Adipose tissue (tissue), 3 donors: ENCODE results near the gene LRRC8D. TPM values are rescaled to one million over a fixed set of nuclear protein-coding genes. Genes with fewer than 3 reads are reported as not detected.

Source experiments
- H3K27ac ChIP-seq: one replicate; pipeline ENCODE4 v1.5.1; 2013; ENCODE audit warnings: low read depth, low read length
- WGBS, 3 donors: extraction: QIAGEN DNeasy Blood & Tissue Kit; methylation state at CpG; one replicate each; pipeline ENCODE4 v1.1.7; 2013; 5-methylcytosine and 5-hydroxymethylcytosine counted together
- polyA plus RNA-seq, 3 donors: library from polyadenylated mRNA; stranded (reverse); fragments of 200-250 nt; gene quantifications; one replicate each; pipeline ENCODE4 v1.2.3, GENCODE V29; 2013
- donor health status: healthy with polysubstance abuse.
- donor health status: Bipolar disorder and iron deficiency.
- donor health status: healthy.

LRRC8D gene
- polyA plus RNA-seq, 3 donors, result 2.5 to 6.3 (median 3.8) TPM

- no peak overlapping the region for H3K27ac ChIP-seq
- WGBS, 3 donors, result 56 to 86% (median 57%) methylated on average over 4 of the region's 4 CpGs
Measured at GRCh38 chr1:89847191-89847729, 26.4 kb downstream of the LRRC8D start.

GRCh38 chr1:89850844-89851415, 30.1 kb downstream of the LRRC8D start:
- H3K27ac ChIP-seq, result no peak overlapping the region
- 91 to 93% (median 93%) methylated on average over 4 of the region's 4 CpGs for WGBS, 3 donors

- WGBS, 3 donors, result 96 to 97% (median 97%) methylated on average over 2 of the region's 2 CpGs
- no peak overlapping the region for H3K27ac ChIP-seq
Measured at GRCh38 chr1:89854140-89854539, 33.3 kb downstream of the LRRC8D start.

GRCh38 chr1:89855413-89856123, 34.7 kb downstream of the LRRC8D start:
- H3K27ac ChIP-seq, result no peak overlapping the region
- 58 to 79% (median 59%) methylated on average over 2 of the region's 2 CpGs for WGBS, 3 donors

- no peak overlapping the region for H3K27ac ChIP-seq
- 84 to 96% (median 94%) methylated on average over 3 of the region's 3 CpGs for WGBS, 3 donors
Measured at GRCh38 chr1:89863165-89863830, 42.5 kb downstream of the LRRC8D start.

- H3K27ac ChIP-seq, result no peak overlapping the region
- WGBS, 3 donors, result 52 to 80% (median 79%) methylated on average over 4 of the region's 4 CpGs
Measured at GRCh38 chr1:89865498-89866382, 44.9 kb downstream of the LRRC8D start.

GRCh38 chr1:89866568-89866967, 45.7 kb downstream of the LRRC8D start:
- WGBS, 3 donors, result 91 to 95% (median 94%) methylated on average over 7 of the region's 7 CpGs
- no peak overlapping the region for H3K27ac ChIP-seq

GRCh38 chr1:89870998-89871397, 50.2 kb downstream of the LRRC8D start:
- H3K27ac ChIP-seq, result no peak overlapping the region
- WGBS, 3 donors, result 31 to 86% (median 86%) methylated on average over 3 of the region's 3 CpGs

GRCh38 chr1:89871768-89872473, 51.1 kb downstream of the LRRC8D start:
- no peak overlapping the region for H3K27ac ChIP-seq
- WGBS, 3 donors, result 79 to 97% (median 96%) methylated on average over 9 of the region's 9 CpGs

GRCh38 chr1:89872567-89872966, 51.7 kb downstream of the LRRC8D start:
- 40 to 48% (median 44%) methylated on average over 1 of the region's 1 CpG for WGBS, 3 donors
- no peak overlapping the region for H3K27ac ChIP-seq

GRCh38 chr1:89873288-89873687, 52.5 kb downstream of the LRRC8D start:
- H3K27ac ChIP-seq, result no peak overlapping the region

GRCh38 chr1:89873770-89874169, 52.9 kb downstream of the LRRC8D start:
- no peak overlapping the region for H3K27ac ChIP-seq
- WGBS, 3 donors, result 23 to 31% (median 24%) methylated on average over 3 of the region's 3 CpGs

GRCh38 chr1:89876463-89876862, 55.6 kb downstream of the LRRC8D start:
- WGBS, 3 donors, result 77 to 92% (median 81%) methylated on average over 3 of the region's 3 CpGs
- H3K27ac ChIP-seq, result no peak overlapping the region

GRCh38 chr1:89877756-89878155, 56.9 kb downstream of the LRRC8D start:
- WGBS, 3 donors, result 61 to 64% (median 61%) methylated on average over 2 of the region's 2 CpGs
- H3K27ac ChIP-seq, result no peak overlapping the region

GRCh38 chr1:89878256-89878655, 57.4 kb downstream of the LRRC8D start:
- WGBS, 3 donors, result 89 to 97% (median 95%) methylated on average over 1 of the region's 1 CpG
- H3K27ac ChIP-seq, result no peak overlapping the region

- no peak overlapping the region for H3K27ac ChIP-seq
- WGBS, 3 donors, result 66 to 88% (median 77%) methylated on average over 1 of the region's 1 CpG
Measured at GRCh38 chr1:89880679-89881078, 59.8 kb downstream of the LRRC8D start.

- 84 to 98% (median 89%) methylated on average over 1 of the region's 1 CpG for WGBS, 3 donors
Measured at GRCh38 chr1:89881415-89882058, 60.7 kb downstream of the LRRC8D start.

More at GRCh38 chr1:89881415-89882058, 60.7 kb downstream of the LRRC8D start:
- no peak overlapping the region for H3K27ac ChIP-seq
